Sigmoid colon (tissue), 4 donors: Measurements from ENCODE around the gene AAMP.

ENCODE experiments used
- CTCF ChIP-seq, 4 experiments: fragments of 450-650 bp in 3 of 4; fragments of 200-600 bp in 1 of 4; IDR thresholded peaks; one replicate each; pipeline ENCODE4 v1.5.1; 2016 to 2019; ENCODE audit warnings: antibody characterized with exemption in 4 of 4, mild to moderate bottlenecking in 3 of 4, moderate library complexity in 2 of 4
- POLR2AphosphoS5 ChIP-seq, 4 donors: sonication (generic); formaldehyde crosslinking; IDR thresholded peaks; one replicate each; pipeline ENCODE4 v1.6.1; 2017; ENCODE audit warnings: antibody characterized with exemption in 4 of 4

- TF ChIP-seq CTCF (IDR thresholded peaks at IDR 0.05): no peak
- TF ChIP-seq POLR2AphosphoS5 (IDR thresholded peaks at IDR 0.05): no peak
Observed at GRCh38 chr2:218290316-218291261, 20.7 kb upstream of the AAMP start.
